B cell (primary cell): ENCODE measurements around the gene THOP1. TPM values are rescaled to one million over a fixed set of nuclear protein-coding genes. Genes with fewer than 3 reads are reported as not detected.

Experiments
- ATAC-seq: fragments of 200-7000 bp; cut with Tn5 transposase; one replicate; pipeline ENCODE4 v1.10.0; 2021; ENCODE audit warnings: low read depth, mild to moderate bottlenecking, moderate number of reproducible peaks, moderate library complexity
- CTCF ChIA-PET: fragments of 350-600 bp; sonication (Branson Sonifier 250); formaldehyde crosslinking; loops from one replicate; lab custom pipeline; 2021; ENCODE audit warnings: antibody characterized with exemption, inconsistent platforms; lab: Charles Lee
- POLR2A ChIA-PET: fragments of 350-600 bp; sonication (Branson Sonifier 250); formaldehyde crosslinking; loops from one replicate; lab custom pipeline; 2021; ENCODE audit warnings: antibody characterized with exemption; lab: Charles Lee
- DNase-seq: peaks from one replicate; pipeline ENCODE4 v3.0.0; 2013
- H2AFZ ChIP-seq: 2 replicates; pipeline ENCODE4 v1.6.1; 2012; ENCODE audit warnings: mild to moderate bottlenecking, low read depth, low read length; ENCODE audit not compliant: insufficient read depth, poor library complexity, severe bottlenecking
- H3K27ac ChIP-seq, 2 donors: 1 replicate in 1 of 2; 2 replicates in 1 of 2; pipeline ENCODE4 v1.5.1; 2012 to 2013; ENCODE audit warnings: low read length in 2 of 2, mild to moderate bottlenecking in 2 of 2, moderate library complexity in 1 of 2
- H3K27me3 ChIP-seq, 4 experiments: fragments of 200-600 bp in 1 of 4; sonication (generic) in 1 of 4; replicated peaks in 1 of 4; 1 replicate in 2 of 4; 2 replicates in 2 of 4; pipeline versions ENCODE4 v1.6.1 to v1.7.0; 2013 to 2016; ENCODE audit warnings: low read length in 3 of 4, mild to moderate bottlenecking in 2 of 4, mixed read lengths in 1 of 4, moderate library complexity in 1 of 4; ENCODE audit not compliant: insufficient read depth in 4 of 4, control insufficient read depth in 3 of 4; ENCODE audit errors: control extremely low read depth in 1 of 4
- H3K36me3 ChIP-seq, 2 experiments: replicated peaks in 1 of 2; 1 replicate in 1 of 2; 2 replicates in 1 of 2; pipeline versions ENCODE4 v1.6.1 to v1.7.1; 2013; ENCODE audit warnings: low read length in 1 of 2; ENCODE audit not compliant: insufficient read depth in 2 of 2, control insufficient read depth in 1 of 2; ENCODE audit errors: control extremely low read depth in 1 of 2, extremely low read depth in 1 of 2
- H3K4me1 ChIP-seq, 2 donors: fragments of 200-600 bp in 1 of 2; sonication (generic) in 1 of 2; 1 replicate in 1 of 2; 2 replicates in 1 of 2; pipeline versions ENCODE4 v1.5.1 to v1.6.1; 2013 to 2017; ENCODE audit warnings: low read length in 2 of 2; ENCODE audit not compliant: control insufficient read depth in 2 of 2, insufficient read depth in 2 of 2
- H3K4me2 ChIP-seq: replicated peaks from 2 replicates; pipeline ENCODE3; 2012; ENCODE audit warnings: mild to moderate bottlenecking, low read depth, low read length; ENCODE audit not compliant: poor library complexity, severe bottlenecking
- H3K4me3 ChIP-seq, 5 experiments: fragments of 200-600 bp in 1 of 5; sonication (generic) in 1 of 5; 1 replicate in 3 of 5; 2 replicates in 2 of 5; pipeline versions ENCODE4 v1.5.1 to v1.7.0; 2011 to 2016; ENCODE audit warnings: low read length in 4 of 5, mild to moderate bottlenecking in 4 of 5, low read depth in 2 of 5, control low read depth in 1 of 5, moderate library complexity in 1 of 5; ENCODE audit not compliant: insufficient read depth in 1 of 5; ENCODE audit errors: control extremely low read depth in 1 of 5, extremely low read depth in 1 of 5
- H3K79me2 ChIP-seq: fragments of 200-600 bp; sonication (generic); one replicate; pipeline ENCODE4 v1.6.0; 2016; ENCODE audit warnings: low read length; ENCODE audit not compliant: control insufficient read depth, insufficient read depth
- H3K9ac ChIP-seq: fragments of 200-600 bp; sonication (generic); 2 replicates; pipeline ENCODE4 v1.6.1; 2017; ENCODE audit warnings: mild to moderate bottlenecking, low read length, moderate library complexity
- H3K9me3 ChIP-seq, 3 donors: one replicate each; pipeline versions ENCODE4 v1.6.1 to v1.7.1; 2013; ENCODE audit warnings: low read length in 2 of 3; ENCODE audit not compliant: control insufficient read depth in 2 of 3, insufficient read depth in 1 of 3; ENCODE audit errors: control extremely low read depth in 1 of 3
- H4K20me1 ChIP-seq: 2 replicates; pipeline ENCODE4 v1.6.0; 2012; ENCODE audit warnings: mild to moderate bottlenecking, low read length; ENCODE audit not compliant: insufficient read depth, control insufficient read depth, poor library complexity, severe bottlenecking
- H3K27ac Mint-ChIP-seq: one replicate; pipeline ENCODE4 v1.8.0; 2021; ENCODE audit warnings: mixed read lengths
- H3K27me3 Mint-ChIP-seq: one replicate; pipeline ENCODE4 v1.8.0; 2021; ENCODE audit warnings: mixed read lengths
- H3K4me1 Mint-ChIP-seq: one replicate; pipeline ENCODE4 v1.8.0; 2021; ENCODE audit warnings: mixed read lengths
- H3K4me3 Mint-ChIP-seq: one replicate; pipeline ENCODE4 v1.8.0; 2021; ENCODE audit warnings: mixed read lengths
- H3K9me3 Mint-ChIP-seq: one replicate; pipeline ENCODE4 v1.8.0; 2022; ENCODE audit warnings: mixed read lengths; ENCODE audit not compliant: insufficient read depth
- EZH2 ChIP-seq: IDR thresholded peaks from 2 replicates; pipeline ENCODE4 v1.6.1; 2012; ENCODE audit warnings: borderline replicate concordance, low read depth, mild to moderate bottlenecking, moderate library complexity, low read length; ENCODE audit not compliant: insufficient read depth, poor library complexity, severe bottlenecking
- WGBS: methylation state at CpG from one replicate; pipeline ENCODE4 v1.1.5; 2013; ENCODE audit warnings: missing lambda C conversion rate; ENCODE audit not compliant: insufficient coverage; 5-methylcytosine and 5-hydroxymethylcytosine counted together
- intact Hi-C: fragments of 100-400 bp; cut with micrococcal nuclease; formaldehyde crosslinking; loops from one replicate; pipeline ENCODE4 v1.10.0; 2022
- polyA plus RNA-seq: library from polyadenylated mRNA; depleted of rRNA; stranded (reverse); fragments of >200 nt; gene quantifications from 2 replicates; pipeline ENCODE4 v1.2.3, GENCODE V29; 2012
- total RNA-seq, 2 donors: library from RNA; stranded (reverse); fragments of 120-200 nt in 1 of 2; gene quantifications; 1 replicate in 1 of 2; 2 replicates in 1 of 2; pipeline versions ENCODE4 v1.2.3 to v1.2.4, GENCODE V29; 2013 to 2022
- TF ChIP-seq, protein P1 (sequence below): fragments of 200-600 bp; IDR thresholded peaks from one replicate; pipeline ENCODE4 v1.8.0; 2022; ENCODE audit warnings: antibody characterized with exemption, mild to moderate bottlenecking

THOP1 gene
- total and polyA plus RNA-seq, 2 donors (not counting 1 experiment from before 2014, with no cell fraction given) = 54.3 to 56.4 TPM

DNA sequence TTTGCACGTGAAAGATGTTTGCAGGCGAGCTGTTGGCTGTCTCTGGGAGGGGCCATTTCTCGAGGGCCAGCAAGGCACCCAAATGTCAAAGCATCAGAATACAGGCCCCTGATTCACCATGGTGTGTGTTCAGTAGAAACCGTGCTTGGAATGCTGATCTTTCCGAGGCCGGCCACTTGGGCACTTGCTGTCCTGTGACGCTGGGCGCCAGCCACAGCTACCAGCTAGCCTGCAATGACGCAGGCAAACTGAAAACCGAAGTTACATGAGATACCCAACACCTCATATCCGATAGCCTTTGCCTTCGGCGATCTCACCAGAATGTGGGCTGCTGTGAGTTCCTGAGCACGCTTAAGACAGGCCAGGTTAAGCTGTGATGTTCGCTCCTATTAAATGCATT is 12.0 kb downstream of the THOP1 start:
- H3K4me3 ChIP-seq = no peak overlapping the region
- WGBS = 97% methylated on average over 15 of the region's 15 CpGs
- no peak overlapping the region for H3K4me3 Mint-ChIP-seq
- no peak overlapping the region for H3K27ac ChIP-seq
- H3K27me3 Mint-ChIP-seq = no peaks in the 10 kb centered on the region
- peaks cover 0 to 28% of the 10 kb centered on the region in 2 experiments for H3K36me3 ChIP-seq
- H4K20me1 ChIP-seq = no peaks in the 10 kb centered on the region
- no peak overlapping the region for H3K4me2 ChIP-seq
- no peak for TF ChIP-seq EZH2
- ChIA-PET POLR2A (no interaction called here), CTCF (no interaction called here)
- H3K4me1 Mint-ChIP-seq = peaks cover 2% of the 10 kb centered on the region
- no peak overlapping the region for H3K9ac ChIP-seq
- H3K79me2 ChIP-seq = peaks cover 36% of the 10 kb centered on the region
- intact Hi-C loops = no loop called here
- no peaks in the 10 kb centered on the region for H3K9me3 ChIP-seq
- no peak overlapping the region for H2AFZ ChIP-seq
- no peaks in the 10 kb centered on the region for H3K4me1 ChIP-seq
- no peaks in the 10 kb centered on the region for H3K27me3 ChIP-seq
- H3K27ac Mint-ChIP-seq = no peak overlapping the region
- ATAC-seq = no peak
- no peak for DNase-seq
- H3K9me3 Mint-ChIP-seq = no peaks in the 10 kb centered on the region

DNA sequence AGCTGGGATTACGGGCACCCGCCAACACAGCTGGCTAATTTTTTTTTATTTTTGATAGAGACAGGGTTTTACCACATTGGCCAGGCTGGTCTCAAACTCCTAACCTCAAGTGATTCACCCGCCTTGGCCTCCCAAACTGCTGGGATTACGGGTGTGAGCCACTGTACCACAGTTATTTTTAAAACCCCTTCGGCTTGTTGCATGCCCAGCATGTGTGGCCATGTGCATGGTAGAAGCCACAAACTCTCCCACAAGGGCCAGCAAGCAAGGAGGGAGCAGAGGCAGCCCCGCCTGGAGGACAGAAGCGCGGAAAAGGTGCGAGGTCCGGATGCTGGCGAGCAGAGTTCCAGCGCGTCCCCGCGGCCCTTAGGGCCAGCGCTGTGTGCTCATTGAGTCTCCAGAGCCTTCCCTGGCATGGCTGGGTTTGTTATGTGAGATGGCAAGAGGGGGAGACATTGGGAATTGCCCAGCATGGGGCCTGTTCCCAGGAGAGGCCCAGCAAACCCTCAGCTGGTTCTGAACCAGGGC is 12.9 kb downstream of the THOP1 start:
- no peaks in the 10 kb centered on the region for H3K27me3 Mint-ChIP-seq
- no peak overlapping the region for H3K27ac ChIP-seq
- WGBS = 98% methylated on average over 14 of the region's 16 CpGs
- no peaks in the 10 kb centered on the region for H3K9me3 Mint-ChIP-seq
- no peak overlapping the region for H3K4me3 Mint-ChIP-seq
- no peak overlapping the region for H3K9ac ChIP-seq
- peaks cover 2% of the 10 kb centered on the region for H3K4me1 Mint-ChIP-seq
- H3K4me3 ChIP-seq = no peak overlapping the region
- intact Hi-C loops = no loop called here
- ChIA-PET POLR2A (no interaction called here), CTCF (no interaction called here)
- no peak overlapping the region for H2AFZ ChIP-seq
- no peak for ATAC-seq
- peaks cover 36% of the 10 kb centered on the region for H3K79me2 ChIP-seq
- TF ChIP-seq, protein P1, sequence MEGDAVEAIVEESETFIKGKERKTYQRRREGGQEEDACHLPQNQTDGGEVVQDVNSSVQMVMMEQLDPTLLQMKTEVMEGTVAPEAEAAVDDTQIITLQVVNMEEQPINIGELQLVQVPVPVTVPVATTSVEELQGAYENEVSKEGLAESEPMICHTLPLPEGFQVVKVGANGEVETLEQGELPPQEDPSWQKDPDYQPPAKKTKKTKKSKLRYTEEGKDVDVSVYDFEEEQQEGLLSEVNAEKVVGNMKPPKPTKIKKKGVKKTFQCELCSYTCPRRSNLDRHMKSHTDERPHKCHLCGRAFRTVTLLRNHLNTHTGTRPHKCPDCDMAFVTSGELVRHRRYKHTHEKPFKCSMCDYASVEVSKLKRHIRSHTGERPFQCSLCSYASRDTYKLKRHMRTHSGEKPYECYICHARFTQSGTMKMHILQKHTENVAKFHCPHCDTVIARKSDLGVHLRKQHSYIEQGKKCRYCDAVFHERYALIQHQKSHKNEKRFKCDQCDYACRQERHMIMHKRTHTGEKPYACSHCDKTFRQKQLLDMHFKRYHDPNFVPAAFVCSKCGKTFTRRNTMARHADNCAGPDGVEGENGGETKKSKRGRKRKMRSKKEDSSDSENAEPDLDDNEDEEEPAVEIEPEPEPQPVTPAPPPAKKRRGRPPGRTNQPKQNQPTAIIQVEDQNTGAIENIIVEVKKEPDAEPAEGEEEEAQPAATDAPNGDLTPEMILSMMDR = no peak
- no peak for TF ChIP-seq EZH2
- H3K9me3 ChIP-seq = no peaks in the 10 kb centered on the region
- H3K4me2 ChIP-seq = no peak overlapping the region
- DNase-seq = no peak
- no peaks in the 10 kb centered on the region for H4K20me1 ChIP-seq
- no peaks in the 10 kb centered on the region for H3K4me1 ChIP-seq
- peaks cover 0 to 31% of the 10 kb centered on the region in 2 experiments for H3K36me3 ChIP-seq
- H3K27me3 ChIP-seq = no peaks in the 10 kb centered on the region
- no peak overlapping the region for H3K27ac Mint-ChIP-seq
